Rectal smooth muscle tissue (tissue), 1 donor: ENCODE measurements around the gene DYSF.

Experiments used
- H3K27ac ChIP-seq: one replicate; pipeline ENCODE4 v1.7.0; 2013; ENCODE audit warnings: low read depth, low read length, inconsistent platforms
- H3K27me3 ChIP-seq: one replicate; pipeline ENCODE4 v1.7.0; 2013; ENCODE audit warnings: low read length; ENCODE audit not compliant: control insufficient read depth, insufficient read depth
- H3K36me3 ChIP-seq: one replicate; pipeline ENCODE4 v1.7.0; 2013; ENCODE audit warnings: low read length; ENCODE audit not compliant: control insufficient read depth, insufficient read depth
- H3K4me1 ChIP-seq: one replicate; pipeline ENCODE4 v1.7.0; 2013; ENCODE audit warnings: low read length; ENCODE audit not compliant: control insufficient read depth, insufficient read depth
- H3K4me3 ChIP-seq: one replicate; pipeline ENCODE4 v1.7.0; 2013; ENCODE audit warnings: low read length
- H3K9ac ChIP-seq: one replicate; pipeline ENCODE4 v1.7.0; 2013; ENCODE audit warnings: low read length

DYSF gene

GRCh38 chr2:71674158-71674851 lies 220.9 kb downstream of the DYSF start:
- Histone ChIP-seq H3K27me3 (no peaks in the 10 kb centered on the region), H3K27ac (no peak overlapping the region), H3K36me3 (no peaks in the 10 kb centered on the region)

DNA sequence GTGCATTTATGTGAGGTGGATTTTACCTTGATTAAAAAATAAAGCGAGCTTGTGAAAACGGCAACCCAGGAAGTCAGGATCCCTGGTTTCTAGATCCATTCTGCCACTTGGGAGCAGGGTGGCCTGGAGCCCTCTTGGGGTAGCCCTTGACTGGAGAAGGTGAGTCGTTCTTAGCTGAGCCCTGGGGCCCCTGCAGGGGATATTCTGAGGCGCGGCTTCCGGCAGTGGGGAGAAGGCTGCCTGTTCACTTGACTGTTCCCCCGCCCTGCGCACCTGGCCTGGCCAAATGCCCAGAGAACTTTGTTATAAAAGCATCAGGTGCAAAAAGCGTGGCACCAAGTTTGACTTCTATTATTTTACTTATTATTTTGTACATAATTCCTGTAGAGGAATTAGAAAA lies 221.9 kb downstream of the DYSF start:
- H3K4me1 ChIP-seq = no peaks in the 10 kb centered on the region
- H3K9ac ChIP-seq = no peak overlapping the region
- no peaks in the 10 kb centered on the region for H3K27me3 ChIP-seq
- H3K27ac ChIP-seq = no peak overlapping the region
- no peak overlapping the region for H3K4me3 ChIP-seq
- H3K36me3 ChIP-seq = no peaks in the 10 kb centered on the region

More at GRCh38 chr2:71674158-71674851, 220.9 kb downstream of the DYSF start:
- H3K4me3 ChIP-seq = no peak overlapping the region
- H3K4me1 ChIP-seq = no peaks in the 10 kb centered on the region
- no peak overlapping the region for H3K9ac ChIP-seq

- H3K4me1 ChIP-seq = no peaks in the 10 kb centered on the region
- H3K36me3 ChIP-seq = peaks cover 3% of the 10 kb centered on the region
- no peak overlapping the region for H3K9ac ChIP-seq
- no peaks in the 10 kb centered on the region for H3K27me3 ChIP-seq
- no peak overlapping the region for H3K4me3 ChIP-seq
- no peak overlapping the region for H3K27ac ChIP-seq
These were observed 225.5 kb downstream of the DYSF start for GRCh38 chr2:71678874-71679273.

- Histone ChIP-seq H3K27me3 (no peaks in the 10 kb centered on the region), H3K27ac (no peak overlapping the region), H3K9ac (no peak overlapping the region), H3K4me3 (no peak overlapping the region), H3K36me3 (peaks cover 6% of the 10 kb centered on the region), H3K4me1 (no peaks in the 10 kb centered on the region)
These were observed 226.1 kb downstream of the DYSF start for GRCh38 chr2:71679491-71679890.

GRCh38 chr2:71680925-71681324 lies 227.6 kb downstream of the DYSF start:
- peaks cover 6% of the 10 kb centered on the region for H3K36me3 ChIP-seq
- H3K27ac ChIP-seq = no peak overlapping the region
- H3K27me3 ChIP-seq = no peaks in the 10 kb centered on the region
- no peak overlapping the region for H3K9ac ChIP-seq
- no peaks in the 10 kb centered on the region for H3K4me1 ChIP-seq
- no peak overlapping the region for H3K4me3 ChIP-seq

DNA sequence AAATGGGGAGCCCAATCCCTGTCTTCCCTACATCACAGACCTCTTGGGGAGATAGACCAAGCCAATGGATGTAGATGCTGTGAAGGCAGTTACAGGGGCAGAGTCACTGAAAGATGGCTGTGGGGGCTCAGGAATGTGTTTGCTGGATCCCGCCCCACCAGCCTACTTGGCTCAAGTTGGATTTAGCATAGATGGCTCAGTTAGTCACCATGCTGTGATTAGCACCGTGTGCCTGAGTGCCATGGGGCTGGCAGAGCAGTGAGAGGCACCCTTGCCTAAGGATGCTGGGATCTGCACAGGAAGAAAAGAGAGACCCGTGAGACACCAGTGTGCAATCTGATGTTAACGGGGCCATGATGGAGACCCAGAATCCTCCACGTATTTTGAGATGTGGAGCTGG lies 228.3 kb downstream of the DYSF start:
- H3K27me3 ChIP-seq = no peaks in the 10 kb centered on the region
- H3K4me1 ChIP-seq = no peaks in the 10 kb centered on the region
- no peak overlapping the region for H3K4me3 ChIP-seq
- peaks cover 6% of the 10 kb centered on the region for H3K36me3 ChIP-seq
- no peak overlapping the region for H3K9ac ChIP-seq
- H3K27ac ChIP-seq = no peak overlapping the region

- H3K36me3 ChIP-seq = peaks cover 6% of the 10 kb centered on the region
- H3K27me3 ChIP-seq = no peaks in the 10 kb centered on the region
- no peaks in the 10 kb centered on the region for H3K4me1 ChIP-seq
- H3K4me3 ChIP-seq = no peak overlapping the region
- H3K9ac ChIP-seq = no peak overlapping the region
- no peak overlapping the region for H3K27ac ChIP-seq
These were observed 229.0 kb downstream of the DYSF start for GRCh38 chr2:71682341-71682740.

GRCh38 chr2:71683070-71683469 lies 229.7 kb downstream of the DYSF start:
- peaks cover 6% of the 10 kb centered on the region for H3K36me3 ChIP-seq
- H3K27ac ChIP-seq = no peak overlapping the region
- H3K4me3 ChIP-seq = no peak overlapping the region
- no peak overlapping the region for H3K9ac ChIP-seq
- no peaks in the 10 kb centered on the region for H3K27me3 ChIP-seq
- H3K4me1 ChIP-seq = no peaks in the 10 kb centered on the region

DNA sequence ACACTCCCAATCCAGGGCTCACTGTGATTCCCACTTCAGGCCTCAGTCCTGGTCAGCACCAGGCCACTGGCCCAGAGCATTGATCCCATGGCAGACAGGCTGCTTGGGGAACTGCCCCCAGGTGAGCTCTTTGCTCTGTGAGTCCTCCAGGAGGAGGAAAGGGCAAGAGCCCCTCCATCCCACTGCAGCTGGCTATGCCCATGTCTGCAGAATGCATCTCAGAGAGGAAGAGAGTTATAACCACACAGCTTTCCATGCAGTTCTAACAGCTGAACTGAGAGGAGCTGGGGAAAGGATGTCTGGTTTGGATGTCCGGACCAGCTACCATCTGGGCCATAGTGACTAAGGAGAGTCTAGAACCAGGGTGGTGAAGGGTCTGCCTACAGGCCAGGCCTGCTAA lies 230.3 kb downstream of the DYSF start:
- no peaks in the 10 kb centered on the region for H3K27me3 ChIP-seq
- peaks cover 6% of the 10 kb centered on the region for H3K36me3 ChIP-seq
- no peak overlapping the region for H3K4me3 ChIP-seq
- no peak overlapping the region for H3K9ac ChIP-seq
- no peaks in the 10 kb centered on the region for H3K4me1 ChIP-seq
- H3K27ac ChIP-seq = no peak overlapping the region

DNA sequence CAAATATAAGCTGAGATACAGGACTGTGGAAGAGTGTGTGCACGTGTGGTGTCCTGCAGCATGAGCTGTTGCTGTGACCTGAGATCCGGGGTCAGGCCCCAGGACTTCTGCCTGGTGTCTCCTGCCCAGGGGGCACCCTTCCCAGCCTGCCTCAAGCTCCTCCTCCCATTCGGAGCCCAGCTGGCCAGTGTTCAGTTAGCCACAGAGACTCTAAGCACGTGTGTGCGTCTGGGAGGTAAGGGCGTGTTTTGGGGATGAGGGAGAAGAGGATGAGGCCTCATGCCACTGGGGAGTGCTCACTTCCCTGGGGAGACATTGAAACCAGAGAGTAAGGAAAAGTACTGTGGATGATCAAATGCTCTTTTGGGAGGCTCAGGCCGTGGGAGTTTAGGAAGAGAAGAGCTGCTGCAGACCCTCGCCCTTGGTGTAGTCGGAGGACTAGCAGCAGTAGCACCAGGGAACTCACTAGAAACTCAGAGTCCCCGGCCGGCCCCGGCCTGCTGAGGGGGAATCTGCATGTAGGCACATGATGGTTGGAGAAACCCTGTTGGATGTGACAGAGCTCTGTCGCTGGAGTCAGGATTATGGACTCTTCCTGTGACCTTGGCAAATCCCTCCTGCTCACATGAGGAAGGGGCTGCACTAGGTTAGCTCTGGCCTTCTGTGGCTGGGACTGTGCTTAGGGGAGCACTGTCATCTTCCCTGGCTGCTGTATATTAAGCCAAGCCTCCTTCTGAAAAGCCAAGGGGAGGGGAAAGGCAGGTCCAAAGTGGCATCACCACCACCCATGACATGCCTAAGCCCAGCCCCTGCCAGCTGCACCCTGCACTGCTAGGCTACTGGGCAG lies 231.1 kb downstream of the DYSF start:
- Histone ChIP-seq H3K4me3 (no peak overlapping the region), H3K9ac (no peak overlapping the region), H3K4me1 (no peaks in the 10 kb centered on the region), H3K27ac (no peak overlapping the region), H3K36me3 (peaks cover 6% of the 10 kb centered on the region), H3K27me3 (no peaks in the 10 kb centered on the region)

DNA sequence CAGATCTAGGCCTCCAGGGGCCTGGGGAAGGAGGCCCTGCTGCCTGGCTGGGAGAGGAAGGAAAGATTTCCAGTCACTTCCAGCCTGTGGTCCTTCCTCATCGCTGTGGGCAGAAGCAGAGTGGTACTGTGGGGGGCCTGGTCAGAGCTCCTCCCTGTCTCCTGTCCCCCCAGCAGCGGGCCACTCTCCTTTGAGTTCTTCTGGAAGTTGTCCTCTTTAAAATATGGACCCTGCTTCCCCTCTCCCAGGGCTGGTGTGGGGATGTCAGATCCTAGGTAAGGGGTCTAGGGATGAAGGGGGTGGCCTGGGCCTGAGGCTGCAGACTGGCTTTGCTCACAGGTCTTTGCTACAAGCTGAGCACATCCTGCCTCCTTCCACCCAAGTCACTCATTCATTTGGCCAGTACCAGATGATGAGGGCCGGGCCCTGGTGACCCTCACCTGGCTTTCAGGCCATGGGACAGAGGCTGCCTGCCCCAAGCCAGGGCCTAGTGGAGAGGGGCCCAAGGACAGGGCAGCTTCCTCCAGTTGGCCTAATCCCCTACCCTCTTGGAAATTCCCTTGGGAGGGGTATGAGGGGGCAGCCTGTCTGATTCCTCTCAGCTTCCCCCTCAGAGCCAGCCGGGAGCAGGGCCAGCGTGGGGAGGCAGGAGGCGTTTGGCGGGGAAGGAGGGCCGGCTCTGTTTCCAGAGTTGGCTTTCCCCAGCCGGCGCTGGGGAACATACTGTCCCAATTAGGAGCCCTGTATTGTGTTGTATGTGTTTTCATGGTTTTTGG lies 231.9 kb downstream of the DYSF start:
- Histone ChIP-seq H3K4me3 (no peak overlapping the region), H3K4me1 (no peaks in the 10 kb centered on the region), H3K27me3 (no peaks in the 10 kb centered on the region), H3K36me3 (peaks cover 6% of the 10 kb centered on the region), H3K9ac (no peak overlapping the region), H3K27ac (no peak overlapping the region)

DNA sequence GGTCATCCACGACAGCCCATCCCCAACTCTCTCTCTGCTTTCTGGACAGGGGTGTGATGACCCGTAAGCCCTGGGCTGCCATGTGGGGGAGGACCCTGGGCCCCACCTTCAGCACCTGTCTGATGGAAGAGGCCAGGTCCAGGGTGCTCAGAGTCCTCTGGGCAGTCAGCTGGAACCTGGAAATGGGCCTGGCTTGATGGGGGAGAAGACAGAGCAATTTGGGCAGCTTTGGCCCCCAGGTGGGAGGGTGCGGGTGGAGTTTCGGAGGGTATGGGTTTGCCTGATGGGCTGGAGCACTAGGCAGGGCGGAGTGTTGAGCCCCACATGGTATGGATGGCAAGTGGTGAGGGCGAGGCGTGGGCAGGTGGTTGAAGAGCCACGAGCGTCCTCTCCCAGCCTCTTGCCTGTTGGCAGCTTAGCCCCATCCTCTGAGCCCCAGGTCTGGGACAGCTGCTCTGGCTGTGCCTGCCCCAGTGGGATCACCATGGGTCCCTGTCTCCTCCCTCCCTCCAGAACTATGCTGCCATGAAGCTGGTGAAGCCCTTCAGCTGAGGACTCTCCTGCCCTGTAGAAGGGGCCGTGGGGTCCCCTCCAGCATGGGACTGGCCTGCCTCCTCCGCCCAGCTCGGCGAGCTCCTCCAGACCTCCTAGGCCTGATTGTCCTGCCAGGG lies 232.7 kb downstream of the DYSF start:
- peaks cover 4% of the 10 kb centered on the region for H3K36me3 ChIP-seq
- no peak overlapping the region for H3K27ac ChIP-seq
- H3K4me1 ChIP-seq = no peaks in the 10 kb centered on the region
- H3K4me3 ChIP-seq = no peak overlapping the region
- H3K9ac ChIP-seq = no peak overlapping the region
- no peaks in the 10 kb centered on the region for H3K27me3 ChIP-seq
